Activated CD4-positive, alpha-beta T cell treated with anti-CD3 and anti-CD28 coated beads, Interleukin-2, Interleukin-4, amounts not matched to agents 100 ng/mL and 50 ng/mL, durations not matched to agents 16 hours and 8 hours (primary cell): ENCODE measurements around the gene DAZ3.
"Not testable (repeated sequence)": the region's sequence is repeated elsewhere in the genome, so short reads cannot be mapped to it uniquely, and the experiment has no call there.

ENCODE experiments used
- DNase-seq: peaks from one replicate; pipeline ENCODE4 v3.0.0-alpha.2; 2020; ENCODE audit warnings: low spot score

The DAZ3 gene, protein sequence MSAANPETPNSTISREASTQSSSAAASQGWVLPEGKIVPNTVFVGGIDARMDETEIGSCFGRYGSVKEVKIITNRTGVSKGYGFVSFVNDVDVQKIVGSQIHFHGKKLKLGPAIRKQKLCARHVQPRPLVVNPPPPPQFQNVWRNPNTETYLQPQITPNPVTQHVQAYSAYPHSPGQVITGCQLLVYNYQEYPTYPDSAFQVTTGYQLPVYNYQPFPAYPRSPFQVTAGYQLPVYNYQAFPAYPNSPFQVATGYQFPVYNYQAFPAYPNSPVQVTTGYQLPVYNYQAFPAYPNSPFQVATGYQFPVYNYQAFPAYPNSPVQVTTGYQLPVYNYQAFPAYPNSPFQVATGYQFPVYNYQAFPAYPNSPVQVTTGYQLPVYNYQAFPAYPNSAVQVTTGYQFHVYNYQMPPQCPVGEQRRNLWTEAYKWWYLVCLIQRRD

DNA sequence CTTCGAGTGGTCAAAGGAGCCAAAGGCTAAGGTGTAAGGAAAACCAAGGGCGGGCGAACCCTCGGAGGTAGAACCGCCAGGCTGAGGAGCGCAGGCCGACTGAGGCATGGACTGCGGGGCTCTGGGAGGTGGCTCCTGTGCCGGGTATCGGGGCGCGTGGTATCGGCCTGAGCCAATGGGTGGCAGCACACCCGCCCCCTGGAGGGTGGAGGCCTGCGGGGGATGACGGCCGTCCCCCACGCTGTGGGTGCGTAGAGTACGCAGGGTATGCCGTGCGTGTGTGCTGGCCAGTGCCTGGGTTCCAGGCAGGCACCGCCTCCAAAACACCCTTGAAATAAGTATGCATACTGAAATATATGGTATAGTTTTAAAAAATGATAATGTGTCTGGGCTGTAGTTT, at the start of gene DAZ3:
DAZ3 (minus strand) TSS at position 101 of the 400 bp plus-strand sequence. CDS start 208 bp downstream, outside the sequence.
- not testable (repeated sequence) for DNase-seq

DNA sequence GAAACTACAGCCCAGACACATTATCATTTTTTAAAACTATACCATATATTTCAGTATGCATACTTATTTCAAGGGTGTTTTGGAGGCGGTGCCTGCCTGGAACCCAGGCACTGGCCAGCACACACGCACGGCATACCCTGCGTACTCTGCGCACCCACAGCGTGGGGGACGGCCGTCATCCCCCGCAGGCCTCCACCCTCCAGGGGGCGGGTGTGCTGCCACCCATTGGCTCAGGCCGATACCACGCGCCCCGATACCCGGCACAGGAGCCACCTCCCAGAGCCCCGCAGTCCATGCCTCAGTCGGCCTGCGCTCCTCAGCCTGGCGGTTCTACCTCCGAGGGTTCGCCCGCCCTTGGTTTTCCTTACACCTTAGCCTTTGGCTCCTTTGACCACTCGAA, 20.4 kb upstream of the DAZ3 start, which contains the start of gene DAZ4:
DAZ4 (plus strand) TSS at position 301 of the 400 bp plus-strand sequence. CDS start 208 bp downstream, outside the sequence.
- DNase-seq, result not testable (repeated sequence)

DNA sequence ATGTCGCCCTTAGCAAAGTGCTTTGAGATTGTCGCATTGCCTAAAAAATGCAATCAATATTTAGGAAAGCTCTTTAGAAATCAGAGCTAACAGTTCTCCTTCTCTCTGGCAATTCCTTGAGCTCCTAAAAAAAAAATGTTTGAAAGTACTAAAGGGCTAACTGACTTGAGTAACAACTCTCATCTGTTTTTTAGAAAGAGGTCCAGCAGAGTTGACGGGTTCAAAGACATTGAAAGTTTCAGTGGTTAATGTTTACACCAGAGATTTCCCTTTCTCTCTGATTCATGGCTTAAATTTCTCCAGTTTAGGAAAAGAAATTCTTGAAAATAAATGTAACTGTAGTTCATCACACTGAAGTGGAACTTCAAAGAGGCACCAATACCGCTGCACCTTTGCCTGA, 11.9 kb upstream of the DAZ3 start:
- DNase-seq, result not testable (repeated sequence)

DNA sequence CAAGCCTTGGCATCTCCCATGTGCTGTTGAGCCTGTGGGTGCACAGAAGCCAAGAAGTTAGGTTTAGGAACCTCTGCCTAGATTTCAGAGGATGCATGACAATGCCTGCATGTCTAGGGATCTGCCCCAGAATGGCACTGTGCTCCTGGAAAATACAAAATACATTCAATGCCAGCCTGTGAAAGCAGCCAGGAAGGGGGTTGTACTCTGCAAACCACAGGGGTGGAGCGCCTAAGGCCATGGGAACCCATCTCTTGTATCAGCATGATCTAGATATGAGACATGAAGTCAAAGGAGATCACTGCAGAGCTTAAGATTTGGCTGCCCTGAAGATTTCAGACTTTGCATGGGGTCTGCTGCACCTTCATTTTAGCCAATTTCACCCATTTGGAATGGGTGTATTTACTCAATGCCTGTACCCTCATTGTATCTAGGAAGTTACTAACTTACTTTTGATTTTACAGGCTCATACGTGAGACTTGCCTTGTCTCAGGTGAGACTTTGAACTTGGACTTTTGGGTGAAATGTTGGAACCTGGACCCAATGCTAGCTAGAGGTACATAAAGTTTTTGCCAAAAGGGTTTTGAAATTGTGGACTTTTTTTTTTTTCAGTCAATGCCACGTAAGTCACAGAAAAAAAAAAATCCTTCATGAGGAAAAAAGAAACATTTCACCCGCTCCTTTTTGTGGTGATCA, 11.1 kb upstream of the DAZ3 start:
- not testable (repeated sequence) for DNase-seq

DNA sequence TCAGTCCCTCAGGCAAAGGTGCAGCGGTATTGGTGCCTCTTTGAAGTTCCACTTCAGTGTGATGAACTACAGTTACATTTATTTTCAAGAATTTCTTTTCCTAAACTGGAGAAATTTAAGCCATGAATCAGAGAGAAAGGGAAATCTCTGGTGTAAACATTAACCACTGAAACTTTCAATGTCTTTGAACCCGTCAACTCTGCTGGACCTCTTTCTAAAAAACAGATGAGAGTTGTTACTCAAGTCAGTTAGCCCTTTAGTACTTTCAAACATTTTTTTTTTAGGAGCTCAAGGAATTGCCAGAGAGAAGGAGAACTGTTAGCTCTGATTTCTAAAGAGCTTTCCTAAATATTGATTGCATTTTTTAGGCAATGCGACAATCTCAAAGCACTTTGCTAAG, 8.6 kb upstream of the DAZ3 start:
- DNase-seq, result not testable (repeated sequence)
